Measurements from ENCODE around the gene GABRG2.

GRCh38 chr5:162202285-162202880 lies 134.8 kb downstream of the GABRG2 start:
- TF ChIP-seq CTCF (IDR thresholded peaks at IDR 0.05) = no peak
- no peak for TF ChIP-seq POLR2A (IDR thresholded peaks at IDR 0.05)

Data from body of pancreas (tissue), 4 donors.